ENCODE measurements around the gene ENTREP3.
A peak's percentile ranks its signal among the peaks of the same experiment; 100 is the strongest.
"Not testable (repeated sequence)": the region's sequence is repeated elsewhere in the genome, so short reads cannot be mapped to it uniquely, and the experiment has no call there.

ENTREP3 gene

DNA sequence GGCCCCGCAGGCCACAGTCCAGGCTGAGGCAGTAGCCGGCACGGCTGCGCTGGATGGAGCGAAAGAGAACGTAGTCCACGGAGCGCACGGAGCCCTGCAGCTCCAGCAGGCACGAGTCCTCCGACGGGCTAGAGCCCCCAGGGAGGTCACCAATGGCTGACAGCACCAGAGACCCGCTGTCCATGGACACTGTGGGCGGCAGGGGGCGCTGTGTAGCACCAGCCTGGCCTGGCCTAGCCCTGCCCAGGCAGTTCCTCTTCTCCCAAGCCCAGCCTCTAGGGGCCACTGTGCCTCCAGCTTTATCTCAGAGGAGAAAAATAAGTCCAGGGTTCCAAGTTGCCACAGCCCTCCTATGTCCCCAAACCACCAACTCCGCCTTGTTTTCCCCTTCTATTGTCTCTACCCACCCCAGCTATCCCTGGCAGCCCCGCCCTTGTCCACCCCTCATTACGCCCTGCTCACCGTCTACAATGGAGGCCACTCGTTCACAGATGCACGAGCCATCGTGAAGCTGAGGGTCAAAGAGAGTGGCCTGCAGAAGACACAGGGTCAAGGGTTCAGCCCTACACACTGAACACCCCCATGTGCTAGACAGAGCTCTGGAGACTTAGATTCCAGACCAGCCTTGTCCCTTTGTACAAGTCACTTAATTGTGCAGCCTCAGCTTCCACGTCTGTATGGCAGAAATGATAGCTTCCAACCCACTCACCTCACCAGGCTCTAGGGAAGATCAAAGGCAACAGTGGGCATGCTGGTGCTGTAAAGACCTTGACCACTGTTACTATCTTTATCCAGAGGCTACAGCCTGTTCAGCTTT is 4.4 kb downstream of the ENTREP3 start:
- H3K4me2 ChIP-seq (ENCODE audit: insufficient read depth, low read length), result peak overlapping the region; percentile 81
- peaks cover 21% of the 10 kb centered on the region for H3K36me3 ChIP-seq (ENCODE audit: insufficient read depth, low read length)
- peaks cover 45% of the 10 kb centered on the region for H3K4me1 ChIP-seq (ENCODE audit: insufficient read depth, low read length)
- peak overlapping the region; percentile 75 for H3K27ac ChIP-seq (ENCODE audit: low read length)
- H4K20me1 ChIP-seq (ENCODE audit: insufficient read depth, low read length), result no peaks in the 10 kb centered on the region
- no peaks in the 10 kb centered on the region for H3K27me3 ChIP-seq (ENCODE audit: insufficient read depth, low read length, poor library complexity)
- H3K4me3 ChIP-seq (ENCODE audit: low read depth in 1 of 2, low read length in 2 of 2), result peak overlapping the region in 1 of 2 experiments; percentile 59; a peak in 3 of 4 replicates
- H2AFZ ChIP-seq (ENCODE audit: low read depth, low read length), result peak overlapping the region; percentile 79
- DNase-seq (peak; percentile 96), ATAC-seq (ENCODE audit: insufficient read depth, low read depth) (peak; percentile 91)
- peak overlapping the region; percentile 62 for H3K9ac ChIP-seq (ENCODE audit: low read depth, low read length)
- peaks cover 21% of the 10 kb centered on the region for H3K79me2 ChIP-seq (ENCODE audit: insufficient read depth, low read length)
- TF ChIP-seq EZH2 (IDR thresholded peaks at IDR 0.05; ENCODE audit: borderline replicate concordance, low read depth, low read length, severe bottlenecking), result no peak
- TF ChIP-seq, protein P1, sequence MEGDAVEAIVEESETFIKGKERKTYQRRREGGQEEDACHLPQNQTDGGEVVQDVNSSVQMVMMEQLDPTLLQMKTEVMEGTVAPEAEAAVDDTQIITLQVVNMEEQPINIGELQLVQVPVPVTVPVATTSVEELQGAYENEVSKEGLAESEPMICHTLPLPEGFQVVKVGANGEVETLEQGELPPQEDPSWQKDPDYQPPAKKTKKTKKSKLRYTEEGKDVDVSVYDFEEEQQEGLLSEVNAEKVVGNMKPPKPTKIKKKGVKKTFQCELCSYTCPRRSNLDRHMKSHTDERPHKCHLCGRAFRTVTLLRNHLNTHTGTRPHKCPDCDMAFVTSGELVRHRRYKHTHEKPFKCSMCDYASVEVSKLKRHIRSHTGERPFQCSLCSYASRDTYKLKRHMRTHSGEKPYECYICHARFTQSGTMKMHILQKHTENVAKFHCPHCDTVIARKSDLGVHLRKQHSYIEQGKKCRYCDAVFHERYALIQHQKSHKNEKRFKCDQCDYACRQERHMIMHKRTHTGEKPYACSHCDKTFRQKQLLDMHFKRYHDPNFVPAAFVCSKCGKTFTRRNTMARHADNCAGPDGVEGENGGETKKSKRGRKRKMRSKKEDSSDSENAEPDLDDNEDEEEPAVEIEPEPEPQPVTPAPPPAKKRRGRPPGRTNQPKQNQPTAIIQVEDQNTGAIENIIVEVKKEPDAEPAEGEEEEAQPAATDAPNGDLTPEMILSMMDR (IDR thresholded peaks at IDR 0.05; ENCODE audit: borderline replicate concordance, extremely low read depth, low read length, poor library complexity, severe bottlenecking), result peak; percentile 100
- H3K9me3 ChIP-seq (ENCODE audit: insufficient read depth, low read length, severe bottlenecking), result no peaks in the 10 kb centered on the region

GRCh38 chr1:155250246-155250632 is 5.0 kb downstream of the ENTREP3 start:
- H3K9ac ChIP-seq (ENCODE audit: low read depth, low read length), result peak overlapping the region; percentile 62
- peak overlapping the region; percentile 79 for H2AFZ ChIP-seq (ENCODE audit: low read depth, low read length)
- peaks cover 21% of the 10 kb centered on the region for H3K36me3 ChIP-seq (ENCODE audit: insufficient read depth, low read length)
- H3K9me3 ChIP-seq (ENCODE audit: insufficient read depth, low read length, severe bottlenecking), result no peaks in the 10 kb centered on the region
- peak overlapping the region; percentile 75 for H3K27ac ChIP-seq (ENCODE audit: low read length)
- no peak for TF ChIP-seq EZH2 (IDR thresholded peaks at IDR 0.05; ENCODE audit: borderline replicate concordance, low read depth, low read length, severe bottlenecking)
- TF ChIP-seq, protein P1 (IDR thresholded peaks at IDR 0.05; ENCODE audit: borderline replicate concordance, extremely low read depth, low read length, poor library complexity, severe bottlenecking), result no peak
- DNase-seq (no peak), ATAC-seq (ENCODE audit: insufficient read depth, low read depth) (peak; percentile 41)
- H3K4me3 ChIP-seq (ENCODE audit: low read depth in 1 of 2, low read length in 2 of 2), result peak overlapping the region in 1 of 2 experiments; percentile 59; a peak in 3 of 4 replicates
- H3K79me2 ChIP-seq (ENCODE audit: insufficient read depth, low read length), result peaks cover 21% of the 10 kb centered on the region
- H4K20me1 ChIP-seq (ENCODE audit: insufficient read depth, low read length), result no peaks in the 10 kb centered on the region
- H3K27me3 ChIP-seq (ENCODE audit: insufficient read depth, low read length, poor library complexity), result no peaks in the 10 kb centered on the region
- H3K4me2 ChIP-seq (ENCODE audit: insufficient read depth, low read length), result peak overlapping the region; percentile 81
- H3K4me1 ChIP-seq (ENCODE audit: insufficient read depth, low read length), result peaks cover 45% of the 10 kb centered on the region

DNA sequence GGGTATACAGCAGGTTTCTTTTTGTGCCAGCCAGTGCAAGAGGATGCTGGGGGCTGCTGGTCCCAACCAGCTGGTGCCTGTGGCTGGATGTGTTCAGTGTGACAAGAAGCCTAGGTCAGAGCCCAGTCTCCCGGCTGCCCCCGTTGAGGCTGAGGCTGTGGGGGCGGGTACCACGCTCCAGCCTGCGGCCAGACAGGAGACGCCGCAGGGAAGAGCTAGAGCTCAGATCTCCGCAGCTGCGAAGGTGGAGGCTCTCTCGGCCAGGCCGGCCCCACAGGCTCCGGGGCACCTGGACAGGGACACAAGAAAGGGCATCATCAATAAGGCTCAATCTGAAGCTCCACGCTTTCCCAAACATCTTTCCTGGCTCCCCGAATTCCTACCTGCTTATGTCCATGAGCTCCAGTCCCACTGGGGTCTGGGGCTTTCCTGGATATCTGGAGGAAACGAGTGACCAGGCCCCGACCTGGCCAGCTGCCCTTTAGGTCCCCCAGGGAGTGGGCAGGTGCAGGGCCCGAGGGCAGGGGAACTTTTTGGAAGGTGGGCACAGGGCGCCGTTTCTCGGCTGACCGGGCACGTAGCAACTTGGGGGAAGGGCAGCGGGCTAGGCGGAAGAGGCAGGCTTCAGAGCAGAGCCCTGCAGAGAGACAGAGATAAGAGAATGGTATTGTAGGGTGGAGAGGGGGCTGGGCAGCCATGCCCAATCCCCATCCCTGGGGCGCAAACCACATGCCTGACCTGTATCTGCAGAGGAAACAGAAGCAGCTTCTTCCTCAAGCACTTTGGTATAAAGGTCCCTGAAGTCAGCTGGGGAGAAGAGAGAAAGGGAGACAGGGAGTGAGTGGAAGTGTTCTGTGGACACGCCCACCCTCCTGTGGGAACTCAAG is 7.4 kb downstream of the ENTREP3 start:
- Histone ChIP-seq H3K4me2 (ENCODE audit: insufficient read depth, low read length) (no peak overlapping the region), H3K4me1 (ENCODE audit: insufficient read depth, low read length) (peaks cover 41% of the 10 kb centered on the region), H4K20me1 (ENCODE audit: insufficient read depth, low read length) (no peaks in the 10 kb centered on the region), H2AFZ (ENCODE audit: low read depth, low read length) (no peak overlapping the region), H3K9me3 (ENCODE audit: insufficient read depth, low read length, severe bottlenecking) (no peaks in the 10 kb centered on the region), H3K9ac (ENCODE audit: low read depth, low read length) (no peak overlapping the region), H3K36me3 (ENCODE audit: insufficient read depth, low read length) (peaks cover 21% of the 10 kb centered on the region), H3K27ac (ENCODE audit: low read length) (no peak overlapping the region), H3K4me3 (ENCODE audit: low read depth in 1 of 2, low read length in 2 of 2) (no peak overlapping the region), H3K79me2 (ENCODE audit: insufficient read depth, low read length) (peaks cover 14% of the 10 kb centered on the region), H3K27me3 (ENCODE audit: insufficient read depth, low read length, poor library complexity) (no peaks in the 10 kb centered on the region)
- no peak for DNase-seq
- ATAC-seq (ENCODE audit: insufficient read depth, low read depth), result no peak
- TF ChIP-seq EZH2 (IDR thresholded peaks at IDR 0.05; ENCODE audit: borderline replicate concordance, low read depth, low read length, severe bottlenecking), result no peak
- TF ChIP-seq, protein P1 (IDR thresholded peaks at IDR 0.05; ENCODE audit: borderline replicate concordance, extremely low read depth, low read length, poor library complexity, severe bottlenecking), result no peak

GRCh38 chr1:155246796-155247195 is 8.5 kb downstream of the ENTREP3 start:
- H3K27ac ChIP-seq (ENCODE audit: low read length); H3K27me3 ChIP-seq (ENCODE audit: insufficient read depth, low read length, poor library complexity); H2AFZ ChIP-seq (ENCODE audit: low read depth, low read length); ATAC-seq (ENCODE audit: insufficient read depth, low read depth); H3K4me3 ChIP-seq (ENCODE audit: low read depth in 1 of 2, low read length in 2 of 2); DNase-seq; H4K20me1 ChIP-seq (ENCODE audit: insufficient read depth, low read length); H3K9me3 ChIP-seq (ENCODE audit: insufficient read depth, low read length, severe bottlenecking); H3K9ac ChIP-seq (ENCODE audit: low read depth, low read length); H3K4me2 ChIP-seq (ENCODE audit: insufficient read depth, low read length): not testable (repeated sequence)
- Histone ChIP-seq H3K79me2 (ENCODE audit: insufficient read depth, low read length) (peaks cover 21% of the 10 kb centered on the region), H3K36me3 (ENCODE audit: insufficient read depth, low read length) (peaks cover 21% of the 10 kb centered on the region), H3K4me1 (ENCODE audit: insufficient read depth, low read length) (peaks cover 49% of the 10 kb centered on the region)

Measured in DND-41 (cell line).